GM18951 (cell line): Measurements from ENCODE around the gene PARD6G.
"Not testable (repeated sequence)": the region's sequence is repeated elsewhere in the genome, so short reads cannot be mapped to it uniquely, and the experiment has no call there.

Source experiments
- POLR2A ChIP-seq: IDR thresholded peaks from 4 replicates; pipeline ENCODE4 v1.6.1; 2011; ENCODE audit warnings: mild to moderate bottlenecking; ENCODE audit not compliant: insufficient read length, insufficient read depth; ENCODE audit errors: extremely low read depth
- in situ Hi-C: fragments of 300-500 bp; cut with MboI; formaldehyde crosslinking; loops from one replicate; pipeline ENCODE4 v1.12.0; 2022; ENCODE audit warnings: low sequenced_read_pairs, mixed read lengths, inconsistent platforms; ENCODE audit not compliant: unreplicated experiment

The PARD6G gene

GRCh38 chr18:80233899-80234298 is 13.4 kb downstream of the PARD6G start:
- no peak for TF ChIP-seq POLR2A
- in situ Hi-C loops: no loop called here

- no peak for TF ChIP-seq POLR2A
- in situ Hi-C loops: no loop called here
Observed at GRCh38 chr18:80233201-80233835, 14.0 kb downstream of the PARD6G start.

GRCh38 chr18:80232710-80233109 is 14.6 kb downstream of the PARD6G start:
- in situ Hi-C loops: no loop called here
- no peak for TF ChIP-seq POLR2A

GRCh38 chr18:80232030-80232429 is 15.3 kb downstream of the PARD6G start:
- in situ Hi-C loops: no loop called here
- no peak for TF ChIP-seq POLR2A

- in situ Hi-C loops: no loop called here
- no peak for TF ChIP-seq POLR2A
Observed at GRCh38 chr18:80231616-80232015, 15.7 kb downstream of the PARD6G start.

- no peak for TF ChIP-seq POLR2A
- in situ Hi-C loops: no loop called here
Observed at GRCh38 chr18:80231151-80231550, 16.2 kb downstream of the PARD6G start.

- in situ Hi-C loops: no loop called here
Observed at GRCh38 chr18:80229766-80230745, 17.3 kb downstream of the PARD6G start.

GRCh38 chr18:80229363-80229762 is 18.0 kb downstream of the PARD6G start:
- TF ChIP-seq POLR2A: no peak
- in situ Hi-C loops: no loop called here

More at GRCh38 chr18:80229766-80230745, 17.3 kb downstream of the PARD6G start:
- no peak for TF ChIP-seq POLR2A

- in situ Hi-C loops: no loop called here
- TF ChIP-seq POLR2A: no peak
Observed at GRCh38 chr18:80228051-80228848, 19.1 kb downstream of the PARD6G start.

GRCh38 chr18:80227472-80227871 is 19.8 kb downstream of the PARD6G start:
- in situ Hi-C loops: no loop called here
- TF ChIP-seq POLR2A: no peak

- no peak for TF ChIP-seq POLR2A
- in situ Hi-C loops: no loop called here
Observed at GRCh38 chr18:80225685-80226084, 21.6 kb downstream of the PARD6G start.

- TF ChIP-seq POLR2A: no peak
- in situ Hi-C loops: no loop called here
Observed at GRCh38 chr18:80223581-80224148, 23.6 kb downstream of the PARD6G start.

- in situ Hi-C loops: not testable (repeated sequence)
Observed at GRCh38 chr18:80219488-80219887, 27.8 kb downstream of the PARD6G start.
